ENCODE results near the gene ADD2.
"Not testable (repeated sequence)": the region's sequence is repeated elsewhere in the genome, so short reads cannot be mapped to it uniquely, and the experiment has no call there.

The ADD2 gene

DNA sequence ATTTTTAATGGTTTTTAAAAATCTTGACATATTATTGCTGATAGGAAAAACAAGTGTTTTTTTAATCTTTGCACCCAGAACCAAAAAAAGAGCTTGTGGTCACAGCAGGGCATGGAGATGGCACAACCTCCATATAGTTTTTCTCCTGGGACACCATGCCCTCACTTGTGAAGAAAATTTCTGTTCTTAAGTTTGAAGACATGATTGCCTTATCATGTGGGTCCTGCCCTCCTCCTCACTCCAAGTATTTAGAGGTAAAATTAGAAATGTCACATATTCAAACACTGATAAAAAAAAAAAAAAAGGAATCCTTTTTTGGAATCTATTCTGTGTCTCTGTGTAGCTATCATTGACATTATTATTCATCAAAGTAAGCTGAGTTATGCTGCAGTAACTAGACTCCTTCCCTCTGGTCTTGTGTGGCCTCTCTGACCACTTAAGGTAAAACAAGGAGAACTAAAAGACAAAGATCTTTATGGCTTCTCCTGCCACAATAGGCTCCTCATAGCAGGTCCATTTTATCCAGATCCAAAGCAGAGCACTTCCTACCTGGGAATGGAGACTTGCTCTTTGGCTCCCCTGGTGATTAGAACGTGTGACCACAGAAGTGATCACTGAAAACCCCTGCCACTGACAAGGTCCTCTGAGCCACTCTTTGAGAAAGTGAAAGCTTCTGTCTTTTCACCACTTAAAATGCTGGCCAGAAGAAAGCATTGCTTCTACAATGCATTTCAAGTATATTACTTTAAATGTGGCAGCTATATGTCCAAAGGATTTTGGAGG, 19.8 kb downstream of the ADD2 start:
- peak; percentile 3 for DNase-seq

- no peak for DNase-seq
Observed at GRCh38 chr2:70747284-70747683, 20.7 kb downstream of the ADD2 start.

DNA sequence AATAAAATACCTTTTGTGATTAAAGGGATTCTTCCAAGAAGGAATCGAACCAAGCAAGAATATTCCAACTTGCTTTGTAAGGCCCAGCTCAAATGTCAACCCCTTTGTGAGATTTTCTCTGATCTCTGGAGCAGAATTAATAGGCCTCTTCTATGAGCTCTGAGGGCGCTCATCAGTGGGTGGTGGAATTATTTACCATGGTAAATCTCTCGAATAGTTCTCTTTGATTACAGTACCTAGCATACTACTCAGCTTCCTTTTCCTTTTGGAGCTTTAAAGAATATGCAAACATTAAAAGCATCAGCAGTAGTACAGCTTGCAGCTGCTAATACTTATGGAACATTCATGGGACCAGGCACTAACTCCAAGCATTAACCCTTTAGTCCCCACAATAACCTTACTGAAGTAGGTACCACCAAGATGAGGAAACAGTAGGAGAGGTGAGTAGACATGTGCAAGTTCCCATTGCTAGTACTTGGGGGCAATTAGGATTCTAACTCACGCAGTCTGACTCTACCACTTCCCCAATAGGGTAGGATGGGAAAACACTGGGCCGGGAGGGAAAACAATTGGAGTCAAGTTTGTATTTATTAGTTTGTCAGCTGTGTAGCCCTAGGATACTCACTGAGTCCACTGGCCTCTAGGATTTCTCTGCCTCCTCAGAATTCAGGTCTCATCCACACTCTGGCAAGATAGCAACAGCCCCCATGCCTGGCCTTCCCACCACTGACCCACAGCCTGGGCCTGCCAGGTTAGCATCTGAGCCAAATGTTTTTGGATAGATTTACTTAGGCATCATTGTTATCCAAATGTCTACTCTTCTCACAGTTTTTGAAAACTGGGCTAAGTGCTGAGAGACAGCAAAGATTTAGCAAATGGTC, 21.7 kb downstream of the ADD2 start:
- no peak for DNase-seq

GRCh38 chr2:70745276-70745825, 22.6 kb downstream of the ADD2 start:
- no peak for DNase-seq

GRCh38 chr2:70744397-70744796, 23.6 kb downstream of the ADD2 start:
- no peak for DNase-seq

GRCh38 chr2:70743677-70744076, 24.3 kb downstream of the ADD2 start:
- no peak for DNase-seq

- DNase-seq, result no peak
Observed at GRCh38 chr2:70743068-70743467, 24.9 kb downstream of the ADD2 start.

- DNase-seq, result not testable (repeated sequence)
Observed at GRCh38 chr2:70739492-70739891, 28.5 kb downstream of the ADD2 start.

GRCh38 chr2:70738159-70738558, 29.8 kb downstream of the ADD2 start:
- no peak for DNase-seq

DNA sequence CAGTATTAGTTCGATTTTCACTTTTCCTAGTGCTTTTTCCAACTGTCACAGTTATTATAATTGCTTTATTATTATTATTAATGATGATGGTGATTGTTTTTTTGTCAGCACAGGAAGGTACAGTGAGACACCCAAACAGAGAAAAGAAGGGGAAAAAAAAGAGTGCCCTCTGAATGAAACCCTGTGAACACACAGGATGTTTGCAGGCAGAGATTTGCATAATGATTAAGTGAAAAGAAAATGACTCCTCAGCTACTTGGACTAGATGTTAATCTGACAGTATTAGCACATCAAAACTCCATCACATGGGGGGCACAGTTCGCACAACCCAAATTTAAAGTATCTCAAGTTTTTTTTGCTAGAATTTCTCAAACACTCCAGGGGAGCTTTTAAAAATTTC, 32.9 kb downstream of the ADD2 start:
- DNase-seq, result no peak

DNA sequence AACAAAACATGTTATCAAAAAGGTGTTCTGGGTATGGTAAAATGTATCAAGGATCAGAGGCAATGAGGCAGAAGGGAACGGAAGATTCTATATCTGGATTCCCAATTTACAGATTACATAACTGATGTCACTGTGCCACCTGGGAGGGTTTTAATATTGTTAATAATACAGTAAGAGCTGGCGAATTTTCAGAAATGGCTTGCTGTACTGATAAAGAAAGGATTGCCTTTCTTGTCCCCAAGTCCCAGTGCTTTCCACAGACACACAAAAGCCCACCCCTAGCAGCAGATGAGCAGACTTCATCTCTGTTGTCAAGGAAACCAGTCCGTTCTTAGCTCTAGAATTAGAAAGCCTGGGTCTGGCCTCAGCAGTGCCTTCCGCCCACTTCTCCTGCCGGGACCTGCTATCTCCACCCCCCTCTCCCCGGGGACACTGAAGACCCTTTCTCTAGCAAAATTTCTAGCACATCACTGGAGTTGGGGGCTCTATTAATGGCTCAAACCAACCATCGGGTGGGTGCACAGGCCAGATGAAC, 34.3 kb downstream of the ADD2 start:
- DNase-seq, result no peak

- no peak for DNase-seq
Observed at GRCh38 chr2:70732766-70733645, 35.0 kb downstream of the ADD2 start.

GRCh38 chr2:70730730-70731129, 37.3 kb downstream of the ADD2 start:
- DNase-seq, result no peak

DNA sequence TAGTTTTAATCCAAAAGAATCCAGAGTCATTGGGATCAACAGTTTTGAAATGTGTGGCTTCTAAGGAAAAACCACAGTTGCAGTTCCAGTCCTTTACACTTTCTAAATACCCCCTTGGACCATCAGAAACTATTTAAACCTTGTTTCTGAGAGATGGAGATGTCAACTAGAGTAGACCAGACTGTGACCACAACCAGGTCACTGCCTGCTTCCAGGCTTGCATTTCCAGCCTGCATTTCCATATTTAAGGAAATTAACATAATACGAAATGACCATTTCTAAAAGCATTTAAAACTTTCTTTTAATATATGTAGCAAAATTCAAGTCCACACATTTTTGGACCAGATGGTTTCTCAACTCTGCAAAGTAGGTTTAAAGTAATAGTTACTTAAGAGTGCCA, 38.4 kb downstream of the ADD2 start:
- DNase-seq, result no peak

GRCh38 chr2:70728128-70728527, 39.9 kb downstream of the ADD2 start:
- no peak for DNase-seq

GRCh38 chr2:70726947-70727725, 40.9 kb downstream of the ADD2 start:
- no peak for DNase-seq

DNA sequence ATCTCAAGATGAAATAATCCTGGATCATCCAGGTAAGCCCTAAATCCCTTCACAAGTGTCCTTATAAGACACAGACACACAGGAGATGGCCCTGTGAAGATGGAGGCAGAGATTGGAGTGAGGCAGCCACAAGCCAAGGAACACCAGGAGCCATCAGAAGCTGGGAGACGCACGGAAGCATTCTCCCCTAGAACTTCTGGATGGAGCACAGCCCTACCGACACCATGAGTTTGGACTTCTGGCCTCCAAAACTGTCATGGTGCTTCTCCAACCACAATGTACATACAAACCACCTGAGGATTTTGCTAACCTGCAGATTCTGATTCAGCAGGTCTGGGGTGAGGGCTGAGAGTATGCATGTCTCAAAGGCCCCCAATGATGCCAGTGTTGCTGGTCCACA, 42.5 kb downstream of the ADD2 start:
- DNase-seq, result no peak

- DNase-seq, result no peak
Observed at GRCh38 chr2:70724366-70724765, 43.6 kb downstream of the ADD2 start.

DNA sequence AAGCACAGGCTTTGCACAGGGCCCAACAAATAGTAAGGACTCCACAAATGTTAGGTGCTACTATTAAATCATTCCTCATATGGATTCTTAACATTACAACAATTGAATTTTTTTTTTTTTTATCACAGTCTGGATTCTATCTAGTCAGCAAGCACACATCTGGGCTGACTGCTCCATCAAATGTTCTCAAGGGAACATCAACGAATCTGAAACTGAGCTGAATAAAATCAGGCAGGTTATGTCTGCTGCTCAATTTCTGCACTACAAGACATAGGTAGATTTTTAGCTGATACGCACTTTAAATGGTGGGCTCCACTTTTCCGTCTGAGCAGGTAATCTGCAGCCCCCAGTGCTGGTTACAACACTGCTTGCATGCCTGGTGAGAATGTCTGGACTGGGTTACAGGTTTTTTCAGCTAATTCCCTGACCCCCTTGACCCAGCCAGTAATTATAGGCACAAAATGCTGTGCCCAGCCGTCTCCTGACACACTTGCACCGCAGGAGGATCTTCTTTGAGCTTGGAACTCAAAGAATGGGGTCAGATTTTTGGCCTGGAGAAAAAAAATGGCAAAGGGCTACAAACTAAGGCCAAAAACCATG, 44.6 kb downstream of the ADD2 start:
- no peak for DNase-seq

GRCh38 chr2:70720124-70720523, 47.9 kb downstream of the ADD2 start:
- DNase-seq, result no peak

DNA sequence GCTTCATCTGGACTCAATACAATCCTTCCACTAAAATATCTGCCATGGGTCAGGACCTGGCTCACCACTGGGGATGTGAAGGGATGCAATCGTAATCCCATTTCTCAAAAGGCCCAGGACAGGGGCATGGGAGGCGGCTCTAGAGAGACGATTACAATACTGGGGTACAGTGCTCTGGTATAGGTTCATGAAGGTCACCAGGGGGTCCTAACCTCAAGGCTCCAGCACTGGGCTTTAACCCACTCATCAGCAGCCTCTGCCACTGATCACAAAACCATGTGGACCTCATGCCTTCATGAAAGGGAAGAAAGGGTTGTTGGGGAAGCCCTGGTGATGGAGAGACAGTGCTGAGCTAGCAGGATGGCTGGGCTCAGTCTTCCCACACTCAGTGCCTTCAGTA, 48.8 kb downstream of the ADD2 start:
- no peak for DNase-seq

Measured in COR-L47 (cell line).